Measurements from ENCODE around the gene TNF.

TNF gene

DNA sequence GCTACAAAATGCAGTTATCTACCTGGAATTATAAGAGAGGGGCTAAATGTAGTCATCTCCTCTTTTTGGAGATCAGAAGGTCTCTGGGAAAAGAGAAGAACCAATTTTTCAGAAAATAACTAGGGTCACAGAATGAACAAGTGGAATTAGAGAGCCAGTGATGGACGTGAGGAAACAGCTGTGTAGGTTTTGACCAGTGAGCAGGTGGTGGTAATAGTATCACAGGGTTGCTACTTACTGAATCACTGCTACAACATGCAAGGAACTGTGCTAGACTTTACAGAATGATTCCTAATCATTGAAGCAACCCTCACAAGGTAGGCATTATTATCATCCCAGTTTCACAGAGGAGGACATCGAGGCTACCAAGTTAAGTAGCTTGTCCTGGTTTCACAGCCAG lies 30.7 kb upstream of the TNF start:
- no peak for DNase-seq (ENCODE audit: low read depth in 2 of 2)

DNA sequence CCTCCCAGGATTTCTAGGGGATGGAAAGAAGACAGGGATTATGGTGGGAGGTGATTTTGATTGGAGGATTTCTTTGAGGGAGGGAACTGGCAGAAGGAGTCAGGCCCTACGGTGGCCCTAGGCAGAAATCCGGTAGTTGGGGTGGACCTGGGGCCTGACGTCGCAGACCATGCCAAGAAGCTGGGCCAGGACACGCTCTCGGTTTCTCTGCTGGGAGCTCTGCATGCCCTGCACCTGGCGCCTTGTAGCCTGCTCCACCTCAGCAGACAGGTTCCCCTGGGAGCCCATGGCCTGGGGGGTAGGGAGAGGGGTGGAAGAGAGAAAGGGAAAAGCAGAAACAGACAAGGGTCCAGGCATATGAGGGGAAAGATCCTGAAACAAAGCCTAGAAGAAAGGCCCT lies 30.1 kb upstream of the TNF start:
- DNase-seq (ENCODE audit: low read depth in 2 of 2), result no peak

DNA sequence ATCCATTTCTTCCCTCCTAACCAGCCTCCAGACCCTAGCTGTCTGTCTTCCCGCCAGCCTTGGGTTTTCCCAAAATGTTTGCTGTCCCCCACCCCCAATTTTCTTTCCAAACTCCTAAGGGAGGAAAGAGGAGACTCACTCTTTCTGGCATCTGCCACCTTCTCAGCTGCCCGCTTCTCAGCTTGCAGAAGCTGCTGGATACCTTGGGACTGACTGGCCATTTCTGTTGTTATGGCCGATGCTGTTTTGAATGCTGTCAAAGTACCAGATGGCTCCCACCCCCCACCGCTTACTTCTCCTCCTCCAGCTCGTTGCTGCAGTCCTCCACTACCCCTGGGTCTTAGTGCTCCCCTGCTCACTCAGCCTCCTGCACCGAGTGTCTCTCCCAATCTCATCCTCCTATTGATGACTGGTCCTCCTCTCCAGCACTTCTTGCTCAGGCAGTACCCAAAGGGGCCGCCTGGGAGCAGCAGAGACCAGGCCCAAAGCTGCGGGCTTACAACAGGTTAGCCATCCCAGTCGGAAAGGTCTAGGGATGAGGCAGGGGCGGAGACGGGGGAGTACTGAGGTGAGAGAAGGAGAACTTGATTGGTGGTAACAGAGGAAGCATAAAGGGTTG lies 28.9 kb upstream of the TNF start, which contains the start of gene ATP6V1G2:
TSS of gene ATP6V1G2 (minus strand) at position 270 of the 619 bp plus-strand sequence. CDS start at position 221, 49 bp downstream.
- DNase-seq (ENCODE audit: low read depth in 2 of 2), result peak; percentile 74 to 77

DNA sequence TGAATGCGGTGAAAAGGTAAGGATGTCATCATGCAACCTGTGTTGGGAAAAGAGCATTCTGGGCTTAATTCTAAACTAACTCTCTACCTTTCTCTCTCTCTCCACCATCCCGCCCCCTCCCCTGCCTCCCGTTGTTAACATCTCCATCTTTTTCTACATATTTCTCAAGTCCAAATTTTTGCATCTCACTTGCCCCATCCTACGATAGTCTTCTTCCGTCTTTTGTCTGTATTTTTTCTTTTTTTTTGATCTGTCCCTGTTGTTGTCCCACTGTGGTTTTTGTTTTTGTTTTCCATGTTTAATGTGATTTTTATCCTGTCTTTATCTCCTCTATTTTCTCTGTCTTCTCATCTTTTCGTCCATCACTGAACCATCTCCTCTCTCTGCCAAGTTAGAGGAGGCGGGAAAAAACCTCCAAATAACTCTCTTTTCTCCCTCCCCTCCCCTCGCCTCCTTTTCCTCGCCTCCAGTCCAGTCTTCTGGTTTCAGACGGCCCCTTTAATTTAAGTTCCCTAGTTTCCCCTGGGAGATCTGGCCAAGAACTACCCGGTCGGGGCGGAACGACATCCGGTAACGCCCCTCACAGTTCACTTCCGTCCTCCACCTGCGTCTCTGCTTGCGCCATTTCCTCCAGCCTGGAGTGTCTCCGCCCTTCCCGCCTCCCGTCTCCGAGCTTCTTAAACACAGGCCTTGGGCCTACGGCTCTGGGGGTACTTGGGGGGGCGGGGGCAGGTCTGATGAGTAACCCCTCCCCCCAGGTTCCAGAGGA lies 28.2 kb upstream of the TNF start, which contains the start of gene NFKBIL1:
TSS of gene NFKBIL1 (plus strand) at position 651 of the 769 bp plus-strand sequence. CDS start at position 738, 87 bp downstream.
- peak; percentile 82 to 85 for DNase-seq (ENCODE audit: low read depth in 2 of 2)

DNA sequence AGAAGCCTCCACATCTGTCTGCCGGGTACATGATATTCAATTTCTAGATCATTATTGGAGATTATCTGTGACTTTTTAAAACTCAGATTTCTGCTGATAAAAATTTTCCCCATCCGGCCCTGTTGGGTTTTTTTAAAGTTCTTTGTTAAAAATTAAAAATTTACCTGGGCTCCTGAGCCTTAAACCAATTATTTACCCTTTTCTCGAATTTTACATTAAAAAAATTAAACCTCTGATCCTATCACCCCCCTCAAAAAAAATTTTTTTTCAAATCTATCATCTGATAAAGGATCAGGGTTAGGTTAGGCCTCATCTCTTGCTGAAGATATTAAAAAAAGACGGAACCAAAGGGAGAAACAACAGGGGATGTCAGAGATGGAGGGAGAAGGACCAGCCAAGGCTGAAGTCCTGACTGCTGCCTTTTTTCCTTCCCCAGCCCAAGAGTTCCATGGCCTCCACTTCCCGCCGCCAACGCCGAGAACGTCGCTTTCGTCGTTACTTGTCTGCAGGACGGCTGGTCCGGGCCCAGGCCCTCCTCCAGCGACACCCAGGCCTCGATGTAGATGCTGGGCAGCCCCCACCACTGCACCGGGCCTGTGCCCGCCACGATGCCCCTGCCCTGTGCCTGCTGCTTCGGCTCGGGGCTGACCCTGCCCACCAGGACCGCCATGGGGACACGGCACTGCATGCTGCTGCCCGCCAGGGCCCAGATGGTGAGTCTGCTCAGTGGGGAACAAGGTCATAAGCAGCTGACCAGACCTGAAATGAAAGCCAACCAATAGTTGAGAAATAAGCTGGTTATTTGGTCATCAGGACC lies 27.4 kb upstream of the TNF start:
- DNase-seq (ENCODE audit: low read depth in 2 of 2), result no peak

DNA sequence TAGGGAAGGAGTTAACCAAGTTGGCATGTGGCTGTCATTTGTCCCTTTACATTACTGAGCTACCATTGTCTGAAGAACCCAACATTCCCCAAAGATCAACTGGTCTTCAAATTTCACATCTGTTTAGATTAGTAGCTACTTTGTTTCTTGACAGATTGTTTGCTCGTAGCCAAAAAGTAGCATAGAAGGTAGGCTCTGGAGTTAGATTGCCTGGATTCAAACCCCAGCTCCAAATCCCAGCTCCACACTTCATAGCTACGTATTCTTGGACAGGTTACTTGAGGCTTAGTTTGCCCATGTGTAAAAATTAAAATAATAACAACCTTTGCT lies 26.9 kb upstream of the TNF start:
- DNase-seq (ENCODE audit: low read depth in 2 of 2), result no peak

DNA sequence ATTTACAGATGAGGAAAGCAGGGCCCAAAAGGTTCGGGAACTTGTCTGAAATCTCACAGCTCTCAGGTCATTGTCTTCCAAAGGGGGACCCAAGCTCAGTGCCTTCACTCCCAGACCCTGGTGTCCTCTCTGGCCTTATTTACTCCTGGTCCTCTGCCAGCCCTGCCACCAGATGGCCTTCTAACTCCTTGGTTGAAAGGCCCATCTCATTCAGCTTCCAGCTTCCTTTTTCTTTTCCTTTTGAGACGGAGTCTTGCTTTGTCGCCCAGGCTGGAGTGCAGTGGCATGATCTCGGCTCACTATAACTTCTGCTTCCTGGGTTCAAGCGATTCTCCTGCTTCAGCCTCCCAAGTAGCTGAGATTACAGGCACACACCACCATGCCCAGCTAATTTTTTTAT lies 24.0 kb upstream of the TNF start:
- DNase-seq (ENCODE audit: low read depth in 2 of 2), result peak in 1 of 2 donors; percentile 56

DNA sequence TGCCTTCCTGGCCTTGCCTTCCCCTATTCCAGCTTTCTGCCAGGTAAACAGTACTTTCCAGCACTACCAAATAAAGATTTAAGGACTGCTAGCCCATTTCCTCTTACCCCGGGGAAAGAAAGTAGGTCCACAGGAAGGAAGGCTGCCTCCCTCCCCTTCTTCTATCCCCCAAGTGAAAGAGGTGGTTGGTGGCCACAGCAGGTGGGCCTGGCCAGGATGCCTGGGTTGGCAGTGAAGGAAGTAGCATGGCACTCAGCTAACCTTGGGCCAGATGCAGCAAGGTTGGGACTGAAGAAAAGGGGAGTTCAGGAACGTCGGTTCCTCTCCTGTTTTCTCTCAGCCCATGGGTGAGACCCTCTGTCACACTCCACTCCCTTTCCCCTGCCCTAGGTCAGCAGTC lies 19.1 kb upstream of the TNF start:
- no peak for DNase-seq (ENCODE audit: low read depth in 2 of 2)

DNA sequence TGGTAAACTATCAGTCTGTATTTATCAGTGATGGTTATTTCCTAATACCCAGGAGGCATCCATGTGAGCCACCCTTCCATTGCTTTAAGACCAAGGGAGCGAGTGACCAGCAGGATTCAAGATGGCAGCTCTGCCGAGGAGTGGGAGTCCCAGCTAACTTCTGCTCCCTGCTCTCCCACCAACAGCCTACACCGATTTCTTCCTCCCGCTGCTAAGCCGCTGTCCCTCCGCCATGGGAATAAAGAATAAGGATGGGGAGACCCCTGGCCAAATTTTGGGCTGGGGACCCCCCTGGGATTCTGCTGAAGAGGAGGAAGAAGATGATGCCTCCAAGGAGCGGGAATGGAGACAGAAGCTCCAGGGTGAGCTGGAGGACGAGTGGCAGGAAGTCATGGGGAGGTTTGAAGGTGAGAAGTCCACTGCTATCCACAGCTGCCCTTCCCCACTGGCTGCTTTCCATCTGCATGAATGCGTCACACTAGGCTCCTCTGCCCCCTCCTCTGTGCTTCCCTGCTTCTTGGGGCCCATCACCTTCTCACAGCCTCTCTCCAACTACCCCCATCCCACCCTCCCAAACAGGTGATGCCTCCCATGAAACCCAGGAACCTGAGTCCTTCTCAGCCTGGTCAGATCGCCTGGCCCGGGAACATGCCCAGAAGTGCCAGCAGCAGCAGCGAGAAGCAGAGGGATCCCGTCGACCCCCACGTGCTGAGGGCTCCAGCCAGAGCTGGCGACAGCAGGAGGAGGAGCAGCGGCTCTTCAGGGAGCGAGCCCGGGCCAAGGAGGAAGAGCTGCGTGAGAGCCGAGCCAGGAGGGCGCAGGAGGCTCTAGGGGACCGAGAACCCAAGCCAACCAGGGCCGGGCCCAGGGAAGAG lies 17.7 kb upstream of the TNF start:
- DNase-seq (ENCODE audit: low read depth in 2 of 2), result no peak

DNA sequence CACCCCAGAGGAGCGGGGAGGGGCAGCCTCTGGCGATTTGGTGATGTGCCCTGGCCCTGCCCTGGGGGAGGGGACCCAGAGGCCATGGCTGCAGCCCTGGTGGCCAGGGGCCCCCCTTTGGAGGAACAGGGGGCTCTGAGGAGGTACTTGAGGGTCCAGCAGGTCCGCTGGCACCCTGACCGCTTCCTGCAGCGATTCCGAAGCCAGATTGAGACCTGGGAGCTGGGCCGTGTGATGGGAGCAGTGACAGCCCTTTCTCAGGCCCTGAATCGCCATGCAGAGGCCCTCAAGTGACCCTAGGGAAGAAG lies 17.1 kb upstream of the TNF start:
- no peak for DNase-seq (ENCODE audit: low read depth in 2 of 2)

DNA sequence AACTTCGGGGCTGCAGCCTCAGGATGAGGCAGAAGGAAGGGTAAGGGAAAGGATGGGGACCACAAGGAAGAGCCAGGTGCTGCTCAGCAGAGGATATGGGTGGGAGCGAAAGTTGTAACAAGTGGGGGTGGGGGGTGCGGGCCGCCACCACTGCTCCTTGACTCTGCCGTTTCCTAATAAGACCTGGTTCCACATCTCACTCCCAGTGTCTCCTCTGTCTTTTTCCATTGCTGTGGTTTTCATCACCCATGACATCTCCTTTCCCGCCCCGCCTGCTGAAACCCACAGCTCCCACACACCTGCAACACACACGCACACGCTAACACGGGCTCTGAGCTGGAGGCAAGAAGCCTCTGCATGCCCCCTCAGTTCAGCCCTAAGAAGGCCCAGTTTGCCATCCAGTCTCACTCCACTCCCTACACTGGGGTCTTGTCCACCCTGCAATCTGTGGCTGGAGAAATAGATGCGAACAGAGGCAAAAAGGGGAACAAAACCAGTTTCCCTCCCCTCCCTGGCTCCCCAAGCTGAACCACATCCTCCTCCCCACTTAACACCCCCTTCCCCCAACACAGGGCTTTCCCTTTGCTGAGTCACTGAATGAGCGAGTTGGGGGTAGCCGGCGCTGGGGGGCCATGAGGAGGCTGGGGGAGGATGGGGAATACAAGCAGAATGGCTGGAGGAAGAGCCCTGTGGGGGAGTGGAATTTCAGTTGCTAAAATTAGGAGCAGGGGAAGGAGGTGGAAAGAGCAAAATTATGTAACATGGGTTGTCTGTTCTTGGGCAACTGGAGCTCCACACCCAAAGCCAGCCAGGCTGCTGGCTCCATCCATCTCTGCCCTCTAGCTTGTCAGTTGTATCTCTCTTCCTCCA lies 16.5 kb upstream of the TNF start:
- DNase-seq (ENCODE audit: low read depth in 2 of 2), result peak; percentile 62 to 64

DNA sequence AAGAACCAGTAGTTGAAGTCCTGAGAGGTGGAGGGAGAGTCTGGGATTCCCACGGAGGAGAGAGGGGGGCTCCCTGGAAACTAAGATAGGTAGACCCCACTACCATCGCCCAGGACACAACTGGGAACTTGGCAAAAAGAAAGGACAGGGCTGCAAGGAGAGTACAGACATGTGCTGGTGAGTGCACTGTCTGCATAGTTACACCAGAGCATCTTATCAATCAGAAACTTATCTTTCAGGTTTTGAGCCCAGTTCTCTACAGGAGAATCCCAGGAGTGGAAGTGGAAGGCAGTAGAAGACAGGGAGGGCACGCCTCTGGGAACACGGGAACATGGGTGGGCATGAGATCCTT lies 15.8 kb upstream of the TNF start:
- no peak for DNase-seq (ENCODE audit: low read depth in 2 of 2)

DNA sequence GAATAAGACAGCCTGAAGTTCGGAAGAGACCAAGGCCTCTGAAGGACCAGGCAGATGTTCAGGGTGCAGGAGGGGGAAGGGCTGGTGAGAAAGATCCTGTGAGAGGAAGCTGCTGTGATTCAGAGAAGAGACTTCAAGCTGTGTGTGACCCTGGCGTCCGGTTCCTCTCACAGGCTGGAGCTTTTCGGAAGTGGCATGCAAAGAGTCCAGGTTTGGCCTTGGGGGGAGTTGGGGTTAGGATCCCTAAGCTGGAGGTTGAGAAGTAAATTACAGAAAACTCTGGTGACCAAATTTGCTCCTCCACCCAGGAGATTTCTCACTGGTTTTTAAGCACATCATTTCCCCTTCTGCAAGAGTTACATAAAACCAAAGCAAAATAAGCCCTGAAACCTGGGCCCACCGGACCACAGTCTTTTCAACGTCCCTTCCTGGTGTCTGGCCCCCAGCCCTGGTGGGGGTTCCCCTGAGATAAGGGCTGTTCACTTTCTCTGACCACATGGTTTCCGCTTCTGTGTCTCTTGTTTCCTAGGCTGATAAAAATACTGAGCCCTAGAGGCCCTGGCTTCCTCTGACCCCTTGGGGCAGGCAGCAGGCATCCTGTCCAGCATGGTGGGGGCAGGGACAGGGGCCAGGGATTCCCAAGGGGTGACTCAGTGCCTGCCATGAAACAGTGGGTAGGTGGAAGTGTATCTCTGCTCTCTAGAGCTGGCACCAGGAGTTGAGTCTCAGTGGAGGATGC lies 15.2 kb upstream of the TNF start:
- DNase-seq (ENCODE audit: low read depth in 2 of 2), result peak in 1 of 2 donors; percentile 34

DNA sequence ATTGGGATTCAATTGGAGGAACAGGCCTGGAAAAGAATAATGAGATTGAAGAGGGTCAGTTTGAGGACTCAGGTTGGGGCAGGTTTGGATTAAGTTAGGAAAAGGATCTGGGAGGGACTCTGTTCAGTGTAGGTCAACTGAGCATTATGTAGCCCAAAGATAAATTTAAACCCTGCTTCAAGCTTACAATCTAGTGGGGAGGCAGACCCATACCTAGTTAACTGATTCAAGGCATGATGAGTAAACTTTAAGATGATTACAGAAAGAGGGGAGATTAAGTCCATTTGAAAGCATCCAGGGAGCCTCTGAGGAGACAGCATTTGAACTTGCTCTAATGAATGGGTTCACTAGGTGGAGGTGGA lies 14.7 kb upstream of the TNF start:
- no peak for DNase-seq (ENCODE audit: low read depth in 2 of 2)

DNA sequence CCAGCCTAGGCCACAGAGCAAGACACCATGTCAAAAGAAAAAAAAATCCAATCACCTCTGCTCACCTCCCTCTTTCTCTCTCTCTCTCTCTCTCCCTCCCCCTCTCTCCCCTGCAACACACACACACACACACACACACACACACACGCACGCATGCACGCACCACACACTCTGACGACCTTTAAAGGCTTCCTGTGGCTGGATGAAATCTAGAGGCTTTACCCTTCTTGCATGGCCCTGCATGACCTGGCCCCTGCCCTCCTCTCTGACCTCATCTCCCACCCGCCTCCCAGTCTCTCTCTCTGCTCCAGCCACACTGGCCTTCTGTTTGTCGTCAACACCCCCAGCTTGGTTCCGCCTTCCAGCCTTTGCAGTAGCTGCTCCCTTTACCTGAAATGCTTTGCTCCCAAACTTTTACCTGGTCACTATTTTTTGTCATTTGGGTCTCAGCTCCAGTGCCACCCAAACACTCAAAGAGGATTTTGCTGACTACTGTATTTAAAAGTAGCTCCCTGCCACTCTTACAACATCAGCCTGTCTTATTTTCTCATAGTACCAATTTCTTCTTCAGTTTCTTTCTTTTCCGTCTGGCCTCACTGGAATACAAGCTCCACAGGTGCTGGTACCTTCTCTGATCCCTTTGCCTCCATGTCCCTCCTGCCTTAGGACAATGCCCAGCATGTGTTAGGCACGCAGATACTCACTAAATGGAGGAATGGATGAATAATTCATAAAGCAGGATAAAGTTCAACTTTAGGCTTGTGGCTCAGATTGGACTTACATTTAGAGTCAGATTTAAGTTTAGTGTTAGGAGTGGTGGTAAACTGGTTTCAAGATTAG lies 7.6 kb upstream of the TNF start:
- DNase-seq (ENCODE audit: low read depth in 2 of 2), result no peak

DNA sequence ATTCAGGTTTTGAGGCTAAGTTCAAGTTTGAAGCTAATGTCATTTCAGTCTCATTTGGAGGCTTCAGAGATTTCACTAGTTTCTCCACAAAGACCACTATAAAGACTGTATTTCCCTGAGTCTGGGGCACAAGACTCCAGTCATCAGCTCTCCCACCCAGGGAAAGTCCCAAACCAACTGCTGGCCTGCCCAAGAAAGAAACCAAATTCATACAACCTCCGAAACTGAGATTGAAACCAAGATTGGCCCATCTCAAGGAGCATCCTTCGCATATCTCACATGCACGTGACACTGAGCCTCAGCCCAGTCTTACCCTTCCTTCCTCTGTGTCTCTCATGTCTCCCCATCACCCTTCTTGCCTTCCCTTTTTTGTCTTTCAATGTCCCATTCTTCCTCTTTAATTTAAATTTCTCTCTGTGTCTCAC lies 6.8 kb upstream of the TNF start:
- no peak for DNase-seq (ENCODE audit: low read depth in 2 of 2)

DNA sequence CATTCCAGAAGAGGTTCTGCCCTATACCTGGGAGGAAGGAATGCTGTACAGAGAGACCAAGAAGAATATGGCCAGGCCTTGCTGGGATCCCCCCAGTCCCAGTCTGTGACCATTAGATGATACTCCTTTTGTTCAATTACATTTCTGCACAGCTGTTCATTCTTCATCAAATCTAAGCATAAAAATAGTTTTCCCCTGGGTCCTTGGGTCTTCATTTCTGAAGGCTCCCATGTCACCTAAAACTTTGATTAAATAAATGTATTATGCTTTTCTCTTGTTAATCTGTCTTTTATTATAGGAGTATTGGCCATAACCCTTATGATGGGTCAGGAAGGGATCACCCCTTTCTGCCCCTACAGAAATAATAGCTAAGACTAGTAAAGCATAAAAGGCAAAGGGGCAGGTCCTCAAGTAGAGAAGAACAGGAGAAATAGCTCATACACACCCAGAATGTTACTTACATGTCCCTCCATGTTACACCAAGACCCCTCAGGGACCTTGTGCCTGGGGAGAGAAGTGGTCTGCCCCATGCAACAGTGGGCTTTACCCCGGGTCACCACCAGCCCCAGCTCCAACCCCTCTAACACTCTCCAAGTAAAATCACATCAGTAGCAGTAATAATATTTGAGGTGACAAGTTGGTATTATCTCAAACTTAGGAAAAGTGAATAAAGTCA lies 5.4 kb upstream of the TNF start:
- DNase-seq (ENCODE audit: low read depth in 2 of 2), result no peak

DNA sequence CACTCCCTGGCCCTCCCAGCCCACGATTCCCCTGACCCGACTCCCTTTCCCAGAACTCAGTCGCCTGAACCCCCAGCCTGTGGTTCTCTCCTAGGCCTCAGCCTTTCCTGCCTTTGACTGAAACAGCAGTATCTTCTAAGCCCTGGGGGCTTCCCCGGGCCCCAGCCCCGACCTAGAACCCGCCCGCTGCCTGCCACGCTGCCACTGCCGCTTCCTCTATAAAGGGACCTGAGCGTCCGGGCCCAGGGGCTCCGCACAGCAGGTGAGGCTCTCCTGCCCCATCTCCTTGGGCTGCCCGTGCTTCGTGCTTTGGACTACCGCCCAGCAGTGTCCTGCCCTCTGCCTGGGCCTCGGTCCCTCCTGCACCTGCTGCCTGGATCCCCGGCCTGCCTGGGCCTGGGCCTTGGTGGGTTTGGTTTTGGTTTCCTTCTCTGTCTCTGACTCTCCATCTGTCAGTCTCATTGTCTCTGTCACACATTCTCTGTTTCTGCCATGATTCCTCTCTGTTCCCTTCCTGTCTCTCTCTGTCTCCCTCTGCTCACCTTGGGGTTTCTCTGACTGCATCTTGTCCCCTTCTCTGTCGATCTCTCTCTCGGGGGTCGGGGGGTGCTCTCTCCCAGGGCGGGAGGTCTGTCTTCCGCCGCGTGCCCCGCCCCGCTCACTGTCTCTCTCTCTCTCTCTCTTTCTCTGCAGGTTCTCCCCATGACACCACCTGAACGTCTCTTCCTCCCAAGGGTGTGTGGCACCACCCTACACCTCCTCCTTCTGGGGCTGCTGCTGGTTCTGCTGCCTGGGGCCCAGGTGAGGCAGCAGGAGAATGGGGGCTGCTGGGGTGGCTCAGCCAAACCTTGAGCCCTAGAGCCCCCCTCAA lies 3.1 kb upstream of the TNF start, which contains the start of gene LTA:
TSS of gene LTA (plus strand) at position 249 of the 871 bp plus-strand sequence. CDS start at position 703, 454 bp downstream.
- DNase-seq (ENCODE audit: low read depth in 2 of 2), result peak; percentile 68 to 75
